NCI-H82 (cell line): ENCODE results near the gene FN3K.

Experiments used
- DNase-seq: peaks from one replicate; lab custom pipeline; 2025; lab: John Stamatoyannopoulos, UW

Gene FN3K

GRCh38 chr17:82703935-82704865 lies 31.2 kb upstream of the FN3K start:
- DNase-seq, result no peak

DNA sequence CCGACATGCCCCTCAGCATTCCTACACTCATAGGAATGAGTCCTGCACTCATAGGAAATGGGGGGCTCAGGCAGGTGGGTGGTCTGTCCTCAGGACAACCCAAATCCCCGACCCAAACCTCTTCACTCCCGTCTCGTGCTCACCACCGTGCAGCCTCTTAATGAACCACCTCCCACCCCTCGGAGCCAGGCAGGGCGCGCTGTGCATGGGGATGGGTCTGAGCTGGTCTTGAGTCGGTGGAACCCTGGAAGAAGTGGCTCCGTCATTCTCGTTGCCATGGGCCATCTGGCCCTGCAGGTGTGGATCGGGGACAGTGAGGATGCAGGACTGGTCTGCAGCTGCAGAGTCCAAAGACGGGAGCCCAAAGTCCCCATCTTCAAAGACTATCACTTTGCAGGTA lies 30.5 kb upstream of the FN3K start:
- no peak for DNase-seq

DNA sequence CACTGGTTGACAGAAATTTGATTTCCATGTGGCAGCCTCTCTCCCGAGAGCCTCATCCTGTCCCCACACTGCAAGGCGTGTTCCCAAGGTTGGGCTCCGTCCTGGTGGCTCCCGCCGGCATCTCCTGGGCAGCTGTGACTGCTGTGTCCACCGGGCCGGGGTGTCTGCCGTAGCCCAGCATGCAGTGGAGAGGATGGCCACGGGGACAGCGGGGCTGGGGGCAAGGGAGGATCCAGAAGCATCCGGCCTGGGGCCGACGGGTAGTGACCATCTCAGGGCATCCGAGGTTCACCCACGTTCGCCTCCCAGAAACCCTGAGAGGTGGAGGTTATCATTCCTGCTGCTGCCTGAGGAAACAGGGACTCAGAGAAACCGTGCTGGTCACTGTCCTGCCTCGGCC lies 29.7 kb upstream of the FN3K start:
- no peak for DNase-seq

DNA sequence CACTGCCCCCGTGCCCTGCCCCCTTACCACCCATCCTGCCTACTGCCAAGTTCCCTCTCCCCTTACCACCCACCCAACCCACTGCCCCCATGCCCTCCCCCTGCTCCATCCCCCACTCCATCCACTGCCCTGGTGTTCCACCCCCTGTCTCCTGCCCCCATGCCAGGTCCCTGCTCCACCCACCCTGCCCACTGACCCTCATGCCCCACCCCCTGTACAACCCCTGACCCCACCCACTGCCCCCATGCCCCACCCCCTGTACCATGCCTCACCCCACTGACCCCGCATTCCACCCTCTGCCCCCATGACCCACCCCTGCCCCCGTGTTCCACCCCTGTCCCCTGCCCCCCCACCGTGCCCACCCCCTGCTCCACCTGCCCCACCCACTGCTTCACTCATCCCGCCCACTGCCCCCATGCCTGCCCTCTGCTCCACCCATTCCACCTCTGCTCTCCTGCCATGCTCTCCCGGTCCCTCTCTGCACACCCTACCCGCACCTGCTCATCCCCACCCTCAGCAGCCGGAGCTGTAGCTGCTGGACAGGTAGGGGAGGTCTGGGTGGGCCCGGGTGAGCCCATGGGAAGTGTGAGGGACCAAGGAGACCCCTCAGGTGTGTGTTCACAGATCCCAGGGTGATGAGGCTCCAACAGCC lies 26.3 kb upstream of the FN3K start:
- no peak for DNase-seq

DNA sequence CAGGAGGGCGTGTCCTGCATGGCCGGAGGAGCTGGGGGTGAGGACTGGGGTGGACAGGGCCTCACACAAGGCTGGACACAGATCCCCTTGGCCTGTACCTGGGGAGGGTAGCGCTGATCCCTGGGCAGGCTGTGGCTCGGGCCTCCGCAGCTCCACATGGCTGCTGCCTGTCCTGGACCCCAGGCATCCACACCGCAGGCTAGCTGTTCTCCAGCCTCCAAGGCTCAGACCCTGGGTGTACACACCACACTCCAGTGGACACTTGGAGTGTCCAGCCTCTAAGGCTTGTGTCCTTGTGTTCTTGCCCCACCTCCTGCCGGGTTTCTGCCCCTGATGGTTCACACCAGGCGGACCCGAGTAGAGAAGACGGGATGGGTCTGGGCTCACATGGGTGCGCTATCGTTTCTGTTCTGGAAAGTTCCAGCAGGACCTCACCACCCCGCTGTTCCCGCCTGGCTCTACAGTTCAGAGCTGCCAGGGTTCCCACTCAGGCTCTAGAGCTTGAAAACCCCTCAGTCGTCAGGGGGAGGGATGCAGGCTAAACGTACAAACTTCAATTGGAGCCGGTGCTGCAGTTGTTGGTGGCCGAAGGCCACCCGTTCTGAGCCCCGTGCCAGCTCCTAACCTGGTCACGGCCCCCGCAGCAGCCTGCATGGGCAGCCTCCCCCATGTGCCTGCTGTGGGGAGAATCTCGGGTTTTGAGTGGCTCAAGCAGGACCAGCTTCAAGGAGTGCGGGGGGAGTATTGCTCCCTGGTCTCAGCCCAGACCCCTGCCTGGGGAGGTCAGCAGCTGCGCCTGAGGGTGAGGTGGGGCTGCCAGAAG lies 25.5 kb upstream of the FN3K start:
- DNase-seq, result no peak

DNA sequence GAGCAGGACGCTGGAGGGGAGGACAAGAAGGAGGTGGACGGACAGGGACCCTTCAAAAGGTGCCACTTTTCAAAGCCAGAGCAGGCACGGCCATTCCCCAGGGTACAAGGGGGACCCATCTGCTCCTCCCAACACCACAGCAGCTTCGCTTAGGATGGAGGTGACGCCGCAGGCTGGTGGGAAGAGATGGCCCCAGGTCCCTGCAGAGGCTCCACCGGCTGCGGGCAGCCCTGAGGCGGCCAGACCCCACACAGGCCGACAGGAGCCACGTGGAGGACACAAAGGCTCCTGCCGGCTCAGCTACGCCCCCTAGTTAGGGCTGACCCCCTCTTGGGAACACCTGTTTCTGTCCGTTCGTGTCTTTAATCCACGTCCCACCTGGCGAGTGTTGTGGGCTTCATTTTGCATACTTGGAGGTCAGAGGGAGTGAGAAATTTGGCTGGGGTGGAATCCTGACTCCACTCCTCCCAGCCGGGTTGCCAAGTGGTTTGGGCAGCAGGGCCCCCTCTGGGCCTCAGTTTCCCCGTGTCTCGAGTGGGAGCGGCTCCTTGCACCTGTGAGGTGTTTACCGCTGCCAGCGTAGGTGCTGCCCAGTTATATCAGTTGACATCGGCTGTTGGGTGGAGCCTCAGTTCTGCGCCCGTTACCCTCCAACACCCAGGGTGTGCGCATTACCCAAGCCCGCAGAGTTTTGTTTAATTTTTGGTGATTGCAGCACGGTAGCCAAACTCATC lies 24.7 kb upstream of the FN3K start:
- peak; percentile 43 for DNase-seq

DNA sequence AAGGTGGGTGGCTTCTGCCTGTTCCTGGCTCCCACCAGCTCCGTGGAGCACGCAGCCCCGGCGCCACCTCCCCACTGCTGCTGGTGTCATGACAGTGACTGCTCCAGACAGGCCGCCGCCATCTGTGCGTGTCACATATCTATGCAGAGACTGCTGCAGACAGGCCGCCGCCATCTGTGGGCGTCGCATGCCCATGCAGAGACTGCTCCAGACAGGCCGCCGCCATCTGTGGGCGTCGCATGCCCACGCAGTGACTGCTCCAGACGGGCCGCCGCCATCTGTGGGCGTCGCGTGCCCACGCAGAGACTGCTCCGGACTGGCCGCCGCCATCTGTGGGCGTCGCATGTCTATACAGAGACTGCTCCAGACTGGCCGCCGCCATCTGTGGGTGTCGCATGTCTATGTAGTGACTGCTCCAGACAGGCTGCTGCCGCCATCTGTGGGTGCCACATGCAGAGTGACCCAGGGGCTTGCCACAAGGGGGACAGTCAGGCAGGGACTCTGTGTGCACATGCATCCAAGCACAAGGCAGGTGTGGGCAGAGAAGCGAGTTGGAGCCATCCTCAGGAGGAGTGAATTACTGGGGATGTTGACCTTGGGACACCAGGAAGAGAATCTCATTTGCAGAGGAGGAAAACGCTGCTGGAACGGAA lies 22.2 kb upstream of the FN3K start:
- no peak for DNase-seq

- peak; percentile 94 for DNase-seq
Observed at GRCh38 chr17:82716203-82717010, 19.0 kb upstream of the FN3K start, which contains the start of gene FN3KRP. FN3KRP (plus strand) TSS chr17:82716706; CDS start chr17:82716756, 50 bp downstream.

DNA sequence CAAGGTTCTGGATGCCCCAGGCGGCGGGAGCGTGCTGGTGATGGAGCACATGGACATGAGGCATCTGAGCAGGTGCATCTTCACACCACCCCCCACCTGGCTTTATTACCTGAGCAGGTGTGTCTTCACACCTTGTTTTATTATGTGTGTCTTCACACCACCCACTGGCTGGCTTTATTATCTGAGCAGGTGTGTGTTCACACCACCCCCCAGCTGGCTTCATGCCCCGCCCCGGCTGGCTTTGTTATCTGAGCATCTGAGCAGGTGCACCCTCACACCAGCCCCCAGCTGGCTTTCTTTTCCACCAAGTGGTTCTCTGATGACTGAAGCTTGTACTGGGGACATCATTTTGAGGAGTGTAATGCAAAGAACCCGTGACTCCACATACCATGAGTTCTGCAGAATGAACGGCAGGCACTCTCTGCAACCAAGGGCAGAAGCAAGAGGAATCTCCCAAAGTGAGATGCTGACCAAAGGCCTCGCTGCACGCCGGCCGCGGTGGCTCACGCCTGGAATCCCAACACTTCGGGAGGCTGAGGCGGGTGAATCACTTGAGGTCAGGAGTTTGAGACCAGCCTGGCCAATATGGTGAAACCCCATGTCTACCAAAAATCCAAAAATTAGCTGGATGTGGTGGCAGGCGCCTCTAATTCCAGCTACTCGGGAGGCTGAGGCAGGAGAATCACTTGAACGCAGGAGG lies 16.3 kb upstream of the FN3K start:
- DNase-seq, result no peak

DNA sequence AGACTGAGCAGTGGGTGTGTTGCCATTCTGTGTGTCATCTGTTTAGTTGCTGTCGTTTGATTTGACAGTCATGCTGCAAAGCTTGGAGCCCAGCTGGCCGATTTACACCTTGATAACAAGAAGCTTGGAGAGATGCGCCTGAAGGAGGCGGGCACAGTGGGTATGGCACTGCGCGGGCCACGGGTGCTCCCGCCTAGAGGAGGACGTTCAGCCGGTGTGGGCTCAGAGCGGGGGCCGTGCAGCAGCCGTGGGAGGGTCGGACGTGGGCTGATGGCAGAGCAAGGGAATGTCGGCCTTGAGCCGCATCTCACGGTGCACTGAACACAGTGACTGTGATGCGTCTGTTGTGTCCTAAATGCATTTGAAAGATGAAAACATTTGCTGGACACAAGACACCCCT lies 15.2 kb upstream of the FN3K start:
- no peak for DNase-seq

- DNase-seq, result no peak
Observed at GRCh38 chr17:82722341-82723013, 12.9 kb upstream of the FN3K start.

DNA sequence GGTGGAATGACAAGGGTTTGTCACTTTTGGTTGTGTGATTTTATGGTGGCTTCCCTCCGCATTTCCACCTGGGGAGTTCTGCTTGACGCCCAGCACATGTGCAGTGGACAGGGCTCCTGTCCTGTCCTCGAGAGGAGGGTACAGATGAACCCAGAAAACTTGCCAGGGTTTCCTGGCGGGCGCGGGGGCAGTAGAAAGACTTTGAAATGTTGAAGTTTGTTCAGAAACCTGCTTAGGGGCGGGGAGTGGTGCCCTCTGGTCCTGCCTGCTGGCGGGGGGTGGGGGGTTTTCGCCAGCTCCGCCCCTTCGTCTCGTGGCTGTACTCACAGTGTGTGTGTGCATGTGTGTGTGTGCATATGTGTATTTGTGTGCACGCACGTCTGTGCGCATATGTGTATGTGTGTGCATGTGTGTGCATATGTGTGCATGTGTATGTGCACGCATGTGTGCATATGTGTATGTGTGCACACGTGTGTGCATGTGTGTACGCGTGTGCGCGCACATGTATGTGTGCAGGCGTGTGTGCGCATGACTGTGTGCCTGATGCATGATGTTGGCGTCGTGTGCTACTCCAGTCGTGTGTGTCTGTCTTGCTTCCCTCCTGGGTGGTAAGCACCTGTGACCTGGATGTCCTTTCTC lies 12.1 kb upstream of the FN3K start:
- no peak for DNase-seq

DNA sequence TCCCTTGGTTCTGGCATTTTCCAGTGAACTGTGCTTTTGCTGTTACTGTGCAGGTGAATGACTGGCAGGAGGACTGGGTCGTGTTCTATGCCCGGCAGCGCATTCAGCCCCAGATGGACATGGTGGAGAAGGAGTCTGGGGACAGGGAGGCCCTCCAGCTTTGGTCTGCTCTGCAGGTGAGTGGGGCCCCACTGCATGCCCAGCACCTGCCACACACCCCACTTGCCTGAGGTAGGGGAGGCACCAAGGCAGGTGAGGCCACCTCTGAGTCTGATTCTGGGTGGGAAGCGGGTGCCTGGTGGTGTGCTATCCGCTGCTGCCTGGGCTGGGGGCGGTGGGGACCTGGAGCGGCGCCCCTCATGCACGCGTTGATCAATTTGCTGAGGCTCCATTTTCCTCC lies 9.0 kb upstream of the FN3K start:
- DNase-seq, result no peak

GRCh38 chr17:82729479-82730260 lies 5.7 kb upstream of the FN3K start:
- no peak for DNase-seq

DNA sequence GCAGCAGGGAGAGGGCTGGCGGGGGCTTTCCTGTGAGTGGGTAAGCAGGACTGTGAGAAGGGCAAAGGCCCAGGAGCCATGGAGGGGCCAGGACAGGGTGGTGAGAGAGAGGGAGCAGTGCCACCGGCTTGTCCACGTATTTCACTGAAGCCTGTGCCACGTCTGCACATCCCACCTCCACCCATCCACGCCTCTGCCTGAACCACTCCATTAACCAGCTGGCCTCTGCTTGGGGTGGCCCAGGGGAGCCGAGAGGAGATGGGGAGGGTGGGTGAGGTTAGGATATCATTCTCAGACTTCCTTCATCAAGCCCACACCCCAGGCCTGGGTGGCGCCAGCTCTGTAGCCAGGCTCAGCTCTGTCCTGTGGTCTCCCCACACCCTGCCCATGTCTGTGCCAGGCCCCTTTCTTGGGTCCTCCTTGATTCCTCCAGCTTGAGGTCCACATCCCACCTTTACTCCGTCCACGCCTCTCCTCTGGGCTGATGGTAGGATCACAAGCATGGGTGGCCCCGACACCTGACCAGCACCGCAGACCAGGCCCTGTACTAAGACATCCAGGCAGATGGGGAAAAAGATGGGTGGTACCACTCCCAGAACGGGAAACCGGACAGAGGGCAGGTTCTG lies 3.2 kb upstream of the FN3K start:
- DNase-seq, result no peak

GRCh38 chr17:82736511-82737185 lies 1.2 kb downstream of the FN3K start:
- DNase-seq, result no peak
